ENCODE measurements around the gene AGAP1. TPM values are rescaled to one million over a fixed set of nuclear protein-coding genes. Genes with fewer than 3 reads are reported as not detected.
"Not testable (repeated sequence)": the region's sequence is repeated elsewhere in the genome, so short reads cannot be mapped to it uniquely, and the experiment has no call there.

Gene AGAP1
- total RNA-seq, 1 donor from 2014 or later = 39.4 TPM

GRCh38 chr2:235762832-235763598 lies 269.2 kb downstream of the AGAP1 start:
- no peak for FAIRE-seq
- no peaks in the 10 kb centered on the region for H3K79me2 ChIP-seq (ENCODE audit: insufficient read depth, low read length)
- H3K4me1 ChIP-seq (ENCODE audit: insufficient read depth, low read length) = peaks cover 8% of the 10 kb centered on the region
- no peaks in the 10 kb centered on the region for H3K36me3 ChIP-seq (ENCODE audit: insufficient read depth, low read length)
- H3K27ac Mint-ChIP-seq (ENCODE audit: unreplicated experiment) = no peak overlapping the region
- no peak overlapping the region for H3K9ac ChIP-seq (ENCODE audit: low read length)
- H4K20me1 ChIP-seq (ENCODE audit: insufficient read depth, low read length) = no peaks in the 10 kb centered on the region
- no peak overlapping the region for H3K4me3 ChIP-seq (ENCODE audit: insufficient read depth, low read depth, low read length)
- H2AFZ ChIP-seq (ENCODE audit: low read depth, low read length) = no peak overlapping the region
- no peak for TF ChIP-seq EZH2 (IDR thresholded peaks at IDR 0.05; ENCODE audit: insufficient read depth, low read length)
- H3K4me2 ChIP-seq (ENCODE audit: low read length) = no peak overlapping the region
- no peaks in the 10 kb centered on the region for H3K9me3 ChIP-seq (ENCODE audit: insufficient read depth, low read depth, low read length)
- no peaks in the 10 kb centered on the region for H3K27me3 ChIP-seq (ENCODE audit: insufficient read depth, low read length)
- no peak overlapping the region for H3K4me3 Mint-ChIP-seq (ENCODE audit: unreplicated experiment)
- no peaks in the 10 kb centered on the region for H3K9me3 Mint-ChIP-seq (ENCODE audit: unreplicated experiment)
- no peak for DNase-seq (ENCODE audit: low read depth)
- H3K4me1 Mint-ChIP-seq (ENCODE audit: low read depth, unreplicated experiment) = peaks cover 11% of the 10 kb centered on the region
- H3K36me3 Mint-ChIP-seq (ENCODE audit: low read depth, unreplicated experiment) = peaks cover 6% of the 10 kb centered on the region
- H3K27me3 Mint-ChIP-seq (ENCODE audit: low read depth, unreplicated experiment) = no peaks in the 10 kb centered on the region
- no peak overlapping the region for H3K27ac ChIP-seq (ENCODE audit: low read depth, low read length)

- Histone ChIP-seq H2AFZ (ENCODE audit: low read depth, low read length) (no peak overlapping the region), H4K20me1 (ENCODE audit: insufficient read depth, low read length) (no peaks in the 10 kb centered on the region), H3K27me3 (ENCODE audit: insufficient read depth, low read length) (no peaks in the 10 kb centered on the region), H3K9ac (ENCODE audit: low read length) (no peak overlapping the region), H3K79me2 (ENCODE audit: insufficient read depth, low read length) (no peaks in the 10 kb centered on the region), H3K9me3 (ENCODE audit: insufficient read depth, low read depth, low read length) (no peaks in the 10 kb centered on the region), H3K4me3 (ENCODE audit: insufficient read depth, low read depth, low read length) (no peak overlapping the region), H3K4me1 (ENCODE audit: insufficient read depth, low read length) (peaks cover 8% of the 10 kb centered on the region), H3K4me2 (ENCODE audit: low read length) (no peak overlapping the region), H3K36me3 (ENCODE audit: insufficient read depth, low read length) (no peaks in the 10 kb centered on the region), H3K27ac (ENCODE audit: low read depth, low read length) (no peak overlapping the region)
- Mint-ChIP-seq H3K9me3 (ENCODE audit: unreplicated experiment) (no peaks in the 10 kb centered on the region), H3K4me3 (ENCODE audit: unreplicated experiment) (no peak overlapping the region), H3K27me3 (ENCODE audit: low read depth, unreplicated experiment) (no peaks in the 10 kb centered on the region), H3K4me1 (ENCODE audit: low read depth, unreplicated experiment) (peaks cover 11% of the 10 kb centered on the region), H3K27ac (ENCODE audit: unreplicated experiment) (peak overlapping the region; percentile 62), H3K36me3 (ENCODE audit: low read depth, unreplicated experiment) (peaks cover 6% of the 10 kb centered on the region)
- FAIRE-seq (no peak), DNase-seq (ENCODE audit: low read depth) (no peak)
- TF ChIP-seq EZH2 (IDR thresholded peaks at IDR 0.05; ENCODE audit: insufficient read depth, low read length) = no peak
- TF ChIP-seq CTCF (IDR thresholded peaks at IDR 0.05; ENCODE audit: insufficient read depth, low read depth, low read length) = no peak
Measured at GRCh38 chr2:235763816-235764215, 270.0 kb downstream of the AGAP1 start.

GRCh38 chr2:235764478-235764877 lies 270.6 kb downstream of the AGAP1 start:
- not testable (repeated sequence) for H3K36me3 Mint-ChIP-seq (ENCODE audit: low read depth, unreplicated experiment)

More at GRCh38 chr2:235764478-235764877, 270.6 kb downstream of the AGAP1 start:
- not testable (repeated sequence) for H3K4me2 ChIP-seq (ENCODE audit: low read length); H3K27ac Mint-ChIP-seq (ENCODE audit: unreplicated experiment); H3K4me1 ChIP-seq (ENCODE audit: insufficient read depth, low read length); H3K9me3 Mint-ChIP-seq (ENCODE audit: unreplicated experiment); H3K27ac ChIP-seq (ENCODE audit: low read depth, low read length); H3K36me3 ChIP-seq (ENCODE audit: insufficient read depth, low read length); H3K4me3 Mint-ChIP-seq (ENCODE audit: unreplicated experiment); H3K27me3 Mint-ChIP-seq (ENCODE audit: low read depth, unreplicated experiment); FAIRE-seq; H3K9ac ChIP-seq (ENCODE audit: low read length); H3K9me3 ChIP-seq (ENCODE audit: insufficient read depth, low read depth, low read length); H4K20me1 ChIP-seq (ENCODE audit: insufficient read depth, low read length); H3K79me2 ChIP-seq (ENCODE audit: insufficient read depth, low read length); H2AFZ ChIP-seq (ENCODE audit: low read depth, low read length); H3K4me3 ChIP-seq (ENCODE audit: insufficient read depth, low read depth, low read length); H3K27me3 ChIP-seq (ENCODE audit: insufficient read depth, low read length); DNase-seq (ENCODE audit: low read depth)
- H3K4me1 Mint-ChIP-seq (ENCODE audit: low read depth, unreplicated experiment) = peaks cover 16% of the 10 kb centered on the region
